K562 (cell line): ENCODE data around the gene CNTN4.

ENCODE experiments used
- CBFA2T3 ChIP-seq: fragments of 450-650 bp; IDR thresholded peaks from 2 replicates; pipeline ENCODE4 v1.6.1; 2017
- CBX3 ChIP-seq, 2 experiments: IDR thresholded peaks; 1 replicate in 1 of 2; 2 replicates in 1 of 2; pipeline ENCODE4 v1.6.1; 2012; ENCODE audit warnings: inconsistent platforms in 2 of 2, low read length in 2 of 2, borderline replicate concordance in 1 of 2, control low read depth in 1 of 2
- ELF1 ChIP-seq: fragments of 200-800 bp; sonication (Bioruptor generic); IDR thresholded peaks from 2 replicates; pipeline ENCODE4 v1.6.1; 2016; ENCODE audit warnings: missing genetic modification characterization, missing compliant biosample characterization
- POLR2A ChIP-seq: fragments of 450-650 bp; conservative IDR thresholded peaks from 2 replicates; pipeline ENCODE4 v1.6.1; 2016
- RNF219 ChIP-seq: fragments of 250-450 bp; sonication (Bioruptor Pico); IDR thresholded peaks from 2 replicates; pipeline ENCODE4 v1.5.0; 2022; ENCODE audit warnings: mild to moderate bottlenecking
- STAT5B ChIP-seq: fragments of 250-450 bp; sonication (Bioruptor Pico); IDR thresholded peaks from 2 replicates; pipeline ENCODE4 v1.8.0; 2021; ENCODE audit warnings: mild to moderate bottlenecking, inconsistent platforms
- TF ChIP-seq, protein P1 (sequence below), 3 experiments: IDR thresholded peaks in 2 of 3; conservative IDR thresholded peaks in 1 of 3; 2 replicates each; pipeline ENCODE4 v1.5.1; 2011 to 2012; ENCODE audit warnings: low read length in 3 of 3, mild to moderate bottlenecking in 3 of 3, control low read depth in 2 of 3, improper control_type of control experiment in 1 of 3, inconsistent platforms in 1 of 3, low read depth in 1 of 3, mixed read lengths in 1 of 3, moderate library complexity in 1 of 3; ENCODE audit not compliant: insufficient read depth in 2 of 3
- TF ChIP-seq, protein P2 (sequence below): fragments of 450-650 bp; IDR thresholded peaks from one replicate; pipeline ENCODE4 v1.6.1; 2018; ENCODE audit warnings: mild to moderate bottlenecking, moderate library complexity; ENCODE audit not compliant: partially characterized antibody

DNA sequence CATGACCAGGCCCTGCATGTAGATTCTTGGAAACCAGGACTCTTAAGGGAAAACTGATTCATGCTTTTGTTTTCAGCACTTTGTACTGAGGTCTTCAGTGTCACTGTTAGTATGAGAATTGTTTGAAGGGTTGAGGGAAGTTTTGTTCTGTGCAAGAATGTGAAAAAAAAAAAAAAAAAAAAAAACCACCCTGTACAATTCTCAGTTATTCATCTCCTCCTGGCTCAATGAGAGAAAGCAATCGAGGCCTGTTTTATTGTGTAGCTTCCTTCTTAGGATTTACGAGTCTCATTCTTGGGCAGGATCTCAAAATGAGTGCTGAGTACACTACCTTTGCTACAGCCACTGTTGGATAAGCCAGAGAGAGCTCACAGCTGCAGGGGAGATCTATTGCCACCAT lies 469.5 kb downstream of the CNTN4 start:
- TF ChIP-seq RNF219 (CRISPR knock-in tag) (no peak), POLR2A (no peak), STAT5B (CRISPR knock-in tag) (no peak), ELF1 (tag) (no peak), CBFA2T3 (no peak), CBX3 (IDR thresholded peaks at IDR 0.05; ENCODE audit: borderline replicate concordance in 1 of 2, low read length in 2 of 2) (no peak)
- TF ChIP-seq, protein P1, sequence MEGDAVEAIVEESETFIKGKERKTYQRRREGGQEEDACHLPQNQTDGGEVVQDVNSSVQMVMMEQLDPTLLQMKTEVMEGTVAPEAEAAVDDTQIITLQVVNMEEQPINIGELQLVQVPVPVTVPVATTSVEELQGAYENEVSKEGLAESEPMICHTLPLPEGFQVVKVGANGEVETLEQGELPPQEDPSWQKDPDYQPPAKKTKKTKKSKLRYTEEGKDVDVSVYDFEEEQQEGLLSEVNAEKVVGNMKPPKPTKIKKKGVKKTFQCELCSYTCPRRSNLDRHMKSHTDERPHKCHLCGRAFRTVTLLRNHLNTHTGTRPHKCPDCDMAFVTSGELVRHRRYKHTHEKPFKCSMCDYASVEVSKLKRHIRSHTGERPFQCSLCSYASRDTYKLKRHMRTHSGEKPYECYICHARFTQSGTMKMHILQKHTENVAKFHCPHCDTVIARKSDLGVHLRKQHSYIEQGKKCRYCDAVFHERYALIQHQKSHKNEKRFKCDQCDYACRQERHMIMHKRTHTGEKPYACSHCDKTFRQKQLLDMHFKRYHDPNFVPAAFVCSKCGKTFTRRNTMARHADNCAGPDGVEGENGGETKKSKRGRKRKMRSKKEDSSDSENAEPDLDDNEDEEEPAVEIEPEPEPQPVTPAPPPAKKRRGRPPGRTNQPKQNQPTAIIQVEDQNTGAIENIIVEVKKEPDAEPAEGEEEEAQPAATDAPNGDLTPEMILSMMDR (IDR thresholded peaks at IDR 0.05 in 2 of 3, conservative IDR thresholded peaks at IDR 0.05 in 1 of 3; ENCODE audit: insufficient read depth in 2 of 3, low read depth in 1 of 3, low read length in 3 of 3): no peak
- TF ChIP-seq, protein P2, sequence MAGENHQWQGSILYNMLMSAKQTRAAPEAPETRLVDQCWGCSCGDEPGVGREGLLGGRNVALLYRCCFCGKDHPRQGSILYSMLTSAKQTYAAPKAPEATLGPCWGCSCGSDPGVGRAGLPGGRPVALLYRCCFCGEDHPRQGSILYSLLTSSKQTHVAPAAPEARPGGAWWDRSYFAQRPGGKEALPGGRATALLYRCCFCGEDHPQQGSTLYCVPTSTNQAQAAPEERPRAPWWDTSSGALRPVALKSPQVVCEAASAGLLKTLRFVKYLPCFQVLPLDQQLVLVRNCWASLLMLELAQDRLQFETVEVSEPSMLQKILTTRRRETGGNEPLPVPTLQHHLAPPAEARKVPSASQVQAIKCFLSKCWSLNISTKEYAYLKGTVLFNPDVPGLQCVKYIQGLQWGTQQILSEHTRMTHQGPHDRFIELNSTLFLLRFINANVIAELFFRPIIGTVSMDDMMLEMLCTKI: no peak
